ENCODE data around the gene REXO5.
"Not testable (repeated sequence)": the region's sequence is repeated elsewhere in the genome, so short reads cannot be mapped to it uniquely, and the experiment has no call there.

Gene REXO5

GRCh38 chr16:20862162-20862960 is 56.0 kb downstream of the REXO5 start:
- TF ChIP-seq MYC (IDR thresholded peaks at IDR 0.05; ENCODE audit: low read depth, low read length), result no peak
- no peak for TF ChIP-seq CTCF (IDR thresholded peaks at IDR 0.05; ENCODE audit: low read depth, low read length)
- TF ChIP-seq POLR2A (IDR thresholded peaks at IDR 0.05; ENCODE audit: extremely low read depth, insufficient read length), result no peak
- TF ChIP-seq MAX (IDR thresholded peaks at IDR 0.05; ENCODE audit: low read depth, low read length), result no peak
- H3K4me3 ChIP-seq (ENCODE audit: low read depth, low read length), result no peak overlapping the region
- no peak for DNase-seq (ENCODE audit: low read depth)

GRCh38 chr16:20864376-20864775 is 58.0 kb downstream of the REXO5 start:
- DNase-seq (ENCODE audit: low read depth), result peak; percentile 31

GRCh38 chr16:20865420-20866131 is 59.2 kb downstream of the REXO5 start:
- no peak overlapping the region for H3K4me3 ChIP-seq (ENCODE audit: low read depth, low read length)
- TF ChIP-seq POLR2A (IDR thresholded peaks at IDR 0.05; ENCODE audit: extremely low read depth, insufficient read length) (no peak), CTCF (IDR thresholded peaks at IDR 0.05; ENCODE audit: low read depth, low read length) (no peak), MAX (IDR thresholded peaks at IDR 0.05; ENCODE audit: low read depth, low read length) (no peak), MYC (IDR thresholded peaks at IDR 0.05; ENCODE audit: low read depth, low read length) (no peak)
- no peak for DNase-seq (ENCODE audit: low read depth)

More at GRCh38 chr16:20864376-20864775, 58.0 kb downstream of the REXO5 start:
- not testable (repeated sequence) for H3K4me3 ChIP-seq (ENCODE audit: low read depth, low read length)

GRCh38 chr16:20866145-20866772 is 59.9 kb downstream of the REXO5 start:
- no peak for TF ChIP-seq POLR2A (IDR thresholded peaks at IDR 0.05; ENCODE audit: extremely low read depth, insufficient read length)
- TF ChIP-seq MAX (IDR thresholded peaks at IDR 0.05; ENCODE audit: low read depth, low read length), result no peak
- no peak for TF ChIP-seq CTCF (IDR thresholded peaks at IDR 0.05; ENCODE audit: low read depth, low read length)
- TF ChIP-seq MYC (IDR thresholded peaks at IDR 0.05; ENCODE audit: low read depth, low read length), result no peak
- DNase-seq (ENCODE audit: low read depth), result peak; percentile 63
- H3K4me3 ChIP-seq (ENCODE audit: low read depth, low read length), result no peak overlapping the region

GRCh38 chr16:20866801-20867200 is 60.5 kb downstream of the REXO5 start:
- DNase-seq (ENCODE audit: low read depth), result no peak
- TF ChIP-seq CTCF (IDR thresholded peaks at IDR 0.05; ENCODE audit: low read depth, low read length) (no peak), POLR2A (IDR thresholded peaks at IDR 0.05; ENCODE audit: extremely low read depth, insufficient read length) (no peak), MYC (IDR thresholded peaks at IDR 0.05; ENCODE audit: low read depth, low read length) (no peak), MAX (IDR thresholded peaks at IDR 0.05; ENCODE audit: low read depth, low read length) (no peak)

GRCh38 chr16:20867585-20867984 is 61.3 kb downstream of the REXO5 start:
- H3K4me3 ChIP-seq (ENCODE audit: low read depth, low read length), result no peak overlapping the region
- DNase-seq (ENCODE audit: low read depth), result no peak
- TF ChIP-seq MAX (IDR thresholded peaks at IDR 0.05; ENCODE audit: low read depth, low read length) (no peak), MYC (IDR thresholded peaks at IDR 0.05; ENCODE audit: low read depth, low read length) (no peak), CTCF (IDR thresholded peaks at IDR 0.05; ENCODE audit: low read depth, low read length) (no peak), POLR2A (IDR thresholded peaks at IDR 0.05; ENCODE audit: extremely low read depth, insufficient read length) (no peak)

More at GRCh38 chr16:20866801-20867200, 60.5 kb downstream of the REXO5 start:
- no peak overlapping the region for H3K4me3 ChIP-seq (ENCODE audit: low read depth, low read length)
